PC-9 (cell line): ENCODE data around the gene IP6K2.

Experiments used
- CTCF ChIP-seq: fragments of 200-600 bp; sonication (generic); conservative IDR thresholded peaks from 2 replicates; pipeline ENCODE4 v1.6.1; 2017; ENCODE audit warnings: mixed run types, antibody characterized with exemption, mild to moderate bottlenecking, moderate library complexity
- EZH2 ChIP-seq: fragments of 200-600 bp; sonication (generic); IDR thresholded peaks from 2 replicates; pipeline ENCODE4 v1.8.0; 2017; ENCODE audit warnings: antibody characterized with exemption, low read depth

- TF ChIP-seq CTCF = no peak
- TF ChIP-seq EZH2 = no peak
These were observed 68.7 kb downstream of the IP6K2 start for GRCh38 chr3:48648188-48648850.
